IPS DF 19.7 (cell line): ENCODE measurements around the gene LRP10.
"Not testable (repeated sequence)": the region's sequence is repeated elsewhere in the genome, so short reads cannot be mapped to it uniquely, and the experiment has no call there.

Experiments
- DNase-seq: peaks from one replicate; pipeline ENCODE4 v3.0.0-alpha.2; 2013; ENCODE audit warnings: low read depth, low spot score

The LRP10 gene

GRCh38 chr14:22886500-22887259 lies 15.1 kb downstream of the LRP10 start:
- DNase-seq, result no peak

- peak; percentile 93 for DNase-seq
These were observed 15.9 kb downstream of the LRP10 start for GRCh38 chr14:22887260-22887989.

- DNase-seq, result no peak
These were observed 16.4 kb downstream of the LRP10 start for GRCh38 chr14:22887990-22888378.

GRCh38 chr14:22888662-22889061 lies 17.1 kb downstream of the LRP10 start:
- DNase-seq, result no peak

- no peak for DNase-seq
These were observed 18.9 kb downstream of the LRP10 start for GRCh38 chr14:22890416-22890815.

- no peak for DNase-seq
These were observed 20.9 kb downstream of the LRP10 start for GRCh38 chr14:22892488-22892887.

- no peak for DNase-seq
These were observed 22.2 kb downstream of the LRP10 start for GRCh38 chr14:22893706-22894105.

GRCh38 chr14:22895402-22895801 lies 23.9 kb downstream of the LRP10 start:
- DNase-seq, result no peak

GRCh38 chr14:22896356-22896755 lies 24.8 kb downstream of the LRP10 start:
- no peak for DNase-seq

GRCh38 chr14:22896760-22897159 lies 25.2 kb downstream of the LRP10 start:
- no peak for DNase-seq

GRCh38 chr14:22897357-22897756 lies 25.8 kb downstream of the LRP10 start:
- DNase-seq, result no peak

- DNase-seq, result no peak
These were observed 27.0 kb downstream of the LRP10 start for GRCh38 chr14:22898302-22899090.

GRCh38 chr14:22900081-22900799 lies 28.7 kb downstream of the LRP10 start:
- peak; percentile 40 for DNase-seq

- DNase-seq, result no peak
These were observed 30.3 kb downstream of the LRP10 start for GRCh38 chr14:22901799-22902198.

- no peak for DNase-seq
These were observed 32.2 kb downstream of the LRP10 start for GRCh38 chr14:22903742-22904087.

- DNase-seq, result no peak
These were observed 34.1 kb downstream of the LRP10 start for GRCh38 chr14:22905627-22906026.

- no peak for DNase-seq
These were observed 34.5 kb downstream of the LRP10 start for GRCh38 chr14:22906073-22906472.

GRCh38 chr14:22907429-22907828 lies 35.9 kb downstream of the LRP10 start:
- no peak for DNase-seq

GRCh38 chr14:22908601-22909000 lies 37.1 kb downstream of the LRP10 start:
- DNase-seq, result no peak

- no peak for DNase-seq
These were observed 39.4 kb downstream of the LRP10 start for GRCh38 chr14:22910916-22911315.

- not testable (repeated sequence) for DNase-seq
These were observed 43.3 kb downstream of the LRP10 start for GRCh38 chr14:22914836-22915235.
